AG08396 (cell line): ENCODE measurements around the gene MED26.
A peak's percentile ranks its signal among the peaks of the same experiment; 100 is the strongest.

ENCODE experiments used
- DNase-seq: peaks from one replicate; pipeline ENCODE4 v3.0.0; 2012; ENCODE audit warnings: low spot score, mixed read lengths

MED26 gene

DNA sequence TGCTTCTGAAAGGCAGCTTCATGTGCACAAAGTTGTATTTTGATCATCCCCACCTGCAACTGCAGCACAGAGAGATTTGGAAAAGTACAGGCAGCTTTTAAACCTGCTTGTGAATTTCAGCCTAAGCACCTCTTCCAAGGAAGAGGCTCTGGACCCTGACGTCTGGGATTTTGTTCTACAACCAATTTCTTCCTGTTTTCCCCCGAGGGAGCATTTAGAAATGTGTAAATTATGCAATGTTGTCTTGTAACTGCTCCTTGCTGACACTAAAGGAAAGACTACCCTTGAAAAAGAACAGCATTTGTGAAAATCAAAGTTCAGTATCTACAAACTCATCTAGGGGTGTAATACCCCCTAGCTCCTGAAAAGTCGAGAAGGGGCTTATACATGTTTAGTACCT lies 15.4 kb downstream of the MED26 start:
- DNase-seq = no peak

GRCh38 chr19:16611121-16611520 lies 16.9 kb downstream of the MED26 start:
- DNase-seq = no peak

GRCh38 chr19:16609511-16610200 lies 18.3 kb downstream of the MED26 start:
- DNase-seq = no peak

GRCh38 chr19:16608290-16608739 lies 19.7 kb downstream of the MED26 start:
- peak; percentile 83 for DNase-seq

DNA sequence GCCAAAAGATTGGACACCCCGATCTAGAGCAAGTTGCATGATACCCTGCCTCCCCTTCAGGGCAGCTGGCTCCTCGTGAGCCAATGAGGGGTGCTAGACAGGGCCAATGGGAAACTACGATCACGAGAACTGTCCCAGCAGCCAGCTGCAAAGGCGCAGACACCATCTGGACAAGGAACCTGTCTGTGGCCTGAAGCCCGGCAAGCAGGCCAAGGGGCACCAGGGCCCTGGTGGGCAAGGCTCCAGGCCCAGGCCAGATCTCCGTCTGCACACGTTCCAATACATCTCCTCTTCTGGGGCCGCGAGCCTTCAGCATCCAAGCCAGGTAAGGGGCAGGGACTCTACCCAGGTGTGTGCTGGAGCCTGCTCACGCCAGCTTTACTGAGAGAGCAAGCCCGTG lies 20.2 kb downstream of the MED26 start:
- DNase-seq = no peak

DNA sequence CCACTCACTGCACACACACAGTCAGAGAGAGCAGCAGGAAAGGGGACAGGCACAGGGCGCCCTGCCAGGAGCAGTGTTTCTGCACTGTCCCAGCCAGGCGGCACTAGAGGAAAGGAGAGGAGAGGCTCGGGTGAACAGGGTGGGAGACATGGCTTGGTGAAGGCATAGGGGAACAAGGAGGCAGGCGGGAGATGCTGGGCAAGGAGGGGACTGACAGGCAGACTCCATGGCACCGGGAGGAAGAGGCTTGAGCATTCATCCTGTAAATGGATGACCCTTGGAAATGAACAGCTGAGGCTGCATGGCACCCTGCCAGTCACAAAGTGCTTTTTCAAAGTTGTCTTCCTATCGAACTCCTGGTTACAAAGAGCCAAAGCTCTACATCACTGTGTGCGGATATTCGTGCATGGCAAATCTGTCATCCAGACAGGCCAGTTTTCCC lies 22.4 kb downstream of the MED26 start:
- no peak for DNase-seq

DNA sequence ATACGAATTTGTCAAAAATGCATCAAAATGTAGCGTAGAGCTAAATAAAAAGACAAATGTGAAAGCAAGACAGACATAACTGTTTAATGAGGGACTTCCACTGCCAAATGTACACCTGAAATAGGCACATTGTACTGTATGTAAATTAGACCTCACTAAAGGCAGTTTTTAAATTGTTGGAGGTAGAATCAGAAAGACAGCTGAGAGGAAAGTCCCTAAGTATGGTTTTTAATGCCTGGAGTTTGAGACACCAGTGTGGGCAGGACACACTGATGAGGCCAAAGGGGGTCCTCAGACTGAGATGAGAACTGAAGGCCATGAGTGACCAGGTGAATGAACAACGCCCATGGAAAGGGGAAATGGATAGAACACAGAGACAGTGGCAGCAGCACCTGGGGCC lies 22.9 kb downstream of the MED26 start:
- no peak for DNase-seq

GRCh38 chr19:16604615-16605014 lies 23.4 kb downstream of the MED26 start:
- no peak for DNase-seq

- no peak for DNase-seq
Observed at GRCh38 chr19:16603090-16603489, 24.9 kb downstream of the MED26 start.

GRCh38 chr19:16601378-16602052 lies 26.5 kb downstream of the MED26 start:
- no peak for DNase-seq

DNA sequence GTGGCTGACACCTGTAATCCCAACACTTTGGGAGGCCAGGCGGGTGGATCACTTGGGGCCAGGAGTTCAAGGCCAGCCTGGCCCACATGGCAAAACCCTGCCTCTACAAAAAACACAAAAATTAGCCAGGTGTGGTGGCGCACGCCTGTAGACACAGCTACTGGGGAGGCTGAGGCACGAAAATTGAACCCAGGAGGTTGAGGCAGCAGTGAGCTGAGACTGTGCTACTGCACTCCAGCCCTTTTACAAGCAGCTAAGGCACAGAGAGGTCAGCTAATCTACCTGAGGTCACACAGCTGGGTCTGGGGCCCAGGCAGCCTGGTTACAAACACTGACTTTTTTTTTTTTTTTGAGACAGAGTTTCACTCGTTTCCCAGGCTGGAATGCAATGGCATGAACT lies 27.2 kb downstream of the MED26 start:
- DNase-seq = no peak

- DNase-seq = no peak
Observed at GRCh38 chr19:16599655-16600346, 28.2 kb downstream of the MED26 start.

DNA sequence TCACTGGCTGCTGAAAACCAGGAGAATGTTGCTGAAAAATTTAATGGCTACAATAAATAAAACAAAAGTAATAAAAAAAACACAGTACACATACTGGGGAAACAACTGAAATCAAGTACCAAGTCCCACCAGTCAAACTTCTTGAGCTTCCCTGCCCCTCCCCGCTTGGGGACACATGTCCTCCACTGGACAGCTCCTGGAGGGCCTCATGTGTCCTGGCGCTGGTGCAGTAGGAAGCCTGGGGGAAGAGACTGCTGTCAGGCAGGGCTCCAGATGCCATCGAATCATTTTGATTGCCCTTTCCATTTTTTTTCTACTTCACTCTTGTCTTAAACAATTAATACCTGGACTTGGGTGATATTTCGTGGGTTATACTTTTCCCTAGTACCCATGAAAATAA lies 29.2 kb downstream of the MED26 start:
- DNase-seq = no peak

DNA sequence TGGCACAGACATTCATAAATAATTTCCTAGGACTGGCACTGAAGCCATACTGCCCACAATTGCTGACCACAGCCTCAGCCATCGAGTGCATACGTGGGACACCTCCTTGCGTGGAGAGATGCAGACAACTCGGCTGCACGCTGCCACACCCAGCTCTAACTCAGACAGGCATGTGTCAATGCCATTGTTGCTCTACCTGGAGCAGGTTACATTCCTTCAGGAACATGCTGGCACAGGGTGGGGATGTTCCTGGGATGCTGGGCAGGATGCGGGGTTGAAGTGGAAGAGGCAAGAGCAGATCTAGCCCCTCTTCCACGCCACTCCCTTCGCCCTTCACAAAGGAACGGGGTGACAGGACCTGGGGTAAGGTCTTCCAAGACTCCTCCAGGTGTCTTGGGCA lies 31.6 kb downstream of the MED26 start:
- DNase-seq = no peak

- no peak for DNase-seq
Observed at GRCh38 chr19:16595097-16595496, 32.9 kb downstream of the MED26 start.

GRCh38 chr19:16594681-16595091 lies 33.3 kb downstream of the MED26 start:
- no peak for DNase-seq

GRCh38 chr19:16594131-16594586 lies 33.8 kb downstream of the MED26 start:
- no peak for DNase-seq

GRCh38 chr19:16593181-16593580 lies 34.8 kb downstream of the MED26 start:
- no peak for DNase-seq

GRCh38 chr19:16591803-16592556 lies 36.0 kb downstream of the MED26 start:
- no peak for DNase-seq

- no peak for DNase-seq
Observed at GRCh38 chr19:16590876-16591802, 36.9 kb downstream of the MED26 start.

DNA sequence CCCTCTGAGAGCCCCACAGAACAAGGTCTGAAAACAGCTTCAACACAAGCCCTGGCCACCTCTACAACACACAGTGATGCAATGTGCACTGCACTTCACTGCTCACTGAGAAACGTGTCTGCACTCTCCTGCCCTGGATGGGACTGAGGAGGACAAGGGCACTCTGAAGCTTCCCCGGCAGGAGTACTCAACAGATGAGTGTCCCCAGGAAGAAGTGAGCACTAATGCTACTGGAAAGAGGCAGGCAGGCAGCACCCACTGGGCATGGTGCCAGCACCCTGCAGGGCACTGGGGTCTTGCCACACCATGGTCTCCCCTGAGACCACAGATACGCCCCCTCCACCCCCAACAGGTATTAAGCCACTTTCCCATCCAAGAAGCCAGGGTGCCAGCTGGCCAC lies 38.1 kb downstream of the MED26 start:
- DNase-seq = no peak
